Measurements from ENCODE around the gene HSPG2.
"Not testable (repeated sequence)": the region's sequence is repeated elsewhere in the genome, so short reads cannot be mapped to it uniquely, and the experiment has no call there.

HSPG2 gene

DNA sequence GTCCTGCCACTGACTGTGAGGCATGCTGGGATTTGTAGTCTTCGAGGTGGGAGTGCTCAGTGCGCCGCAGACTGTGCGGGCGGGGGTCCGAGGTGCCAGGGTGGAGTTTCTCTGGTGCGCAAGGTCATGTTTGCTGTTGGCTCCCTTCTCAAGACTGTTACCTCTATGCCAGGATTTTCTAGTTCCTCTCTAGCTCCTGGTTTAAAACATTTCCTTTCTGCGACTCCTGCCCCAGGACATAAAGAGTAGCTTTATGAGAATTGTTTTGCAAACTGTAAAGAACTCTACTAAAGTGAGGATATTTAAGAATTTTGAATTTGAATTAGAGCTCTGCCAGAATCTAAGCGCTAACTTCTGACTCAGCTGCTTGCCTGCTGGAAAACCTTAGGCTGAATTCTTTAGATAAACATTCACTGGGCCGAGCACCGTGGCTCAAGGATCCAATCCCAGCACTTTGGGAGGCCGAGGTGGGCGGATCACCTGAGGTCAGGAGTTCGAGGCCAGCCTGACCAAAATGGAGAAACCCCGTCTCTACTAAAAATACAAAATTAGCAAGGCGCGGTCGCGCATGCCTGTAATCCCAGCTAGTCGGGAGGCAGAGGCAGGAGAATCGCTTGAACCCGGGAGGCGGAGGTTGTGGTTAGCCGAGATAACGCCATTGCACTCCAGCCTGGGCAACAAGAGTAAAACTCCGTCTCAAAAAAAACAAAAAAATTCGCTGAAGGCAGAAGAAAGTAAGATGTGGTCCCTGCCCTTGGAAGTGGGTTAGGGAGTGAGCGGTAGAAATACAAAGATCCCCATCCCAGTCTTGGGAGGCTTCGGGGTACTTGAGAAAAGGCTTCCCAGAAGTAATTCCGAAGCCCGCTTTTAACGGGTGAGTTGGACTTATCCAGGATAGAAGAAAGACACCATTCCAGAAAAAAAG lies 153.2 kb downstream of the HSPG2 start:
- peak; percentile 77 for FAIRE-seq

DNA sequence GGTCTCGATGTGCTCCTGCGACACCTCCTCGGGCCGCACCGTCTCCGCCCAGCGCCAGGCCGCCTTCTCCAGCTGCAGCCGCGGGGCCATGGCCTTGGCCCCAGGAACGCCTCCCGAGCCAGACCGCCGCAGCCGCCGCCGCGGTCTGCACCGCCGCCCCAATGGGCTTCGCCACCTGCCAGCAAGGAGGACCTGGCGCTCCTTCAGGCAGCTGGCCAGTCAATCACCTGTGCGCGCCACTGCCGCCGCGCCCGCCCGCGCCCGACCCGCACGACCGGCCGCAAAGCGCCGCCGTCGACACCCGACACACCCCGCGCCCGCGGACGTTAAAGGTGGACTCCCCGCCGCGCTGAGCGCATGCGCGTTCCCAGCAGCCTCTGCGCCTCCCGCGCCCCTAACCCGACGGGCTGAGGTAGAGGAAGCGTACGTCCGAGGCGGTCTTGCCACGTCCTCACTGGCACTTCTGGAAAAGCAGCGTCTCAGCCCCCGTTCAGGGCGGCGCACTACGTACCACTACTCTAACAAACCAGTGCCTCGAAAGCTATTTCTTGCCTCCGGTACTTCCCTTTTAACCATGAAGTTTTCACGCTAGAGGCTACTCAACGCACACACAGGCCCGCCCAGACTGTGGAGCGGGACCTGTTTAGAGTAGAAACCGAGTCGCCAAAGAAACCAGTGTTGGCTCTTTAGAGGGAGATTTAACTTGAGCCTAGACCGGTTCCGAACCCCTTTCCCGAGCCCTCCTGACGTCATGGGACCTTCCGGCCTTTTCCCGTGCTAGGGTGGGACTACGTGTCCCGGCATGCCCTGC lies 154.0 kb downstream of the HSPG2 start, which contains the start of gene USP48:
Gene USP48 (minus strand): TSS at position 282 of the 811 bp plus-strand sequence. CDS start 192 bp downstream, at position 90.
- no peak for FAIRE-seq

DNA sequence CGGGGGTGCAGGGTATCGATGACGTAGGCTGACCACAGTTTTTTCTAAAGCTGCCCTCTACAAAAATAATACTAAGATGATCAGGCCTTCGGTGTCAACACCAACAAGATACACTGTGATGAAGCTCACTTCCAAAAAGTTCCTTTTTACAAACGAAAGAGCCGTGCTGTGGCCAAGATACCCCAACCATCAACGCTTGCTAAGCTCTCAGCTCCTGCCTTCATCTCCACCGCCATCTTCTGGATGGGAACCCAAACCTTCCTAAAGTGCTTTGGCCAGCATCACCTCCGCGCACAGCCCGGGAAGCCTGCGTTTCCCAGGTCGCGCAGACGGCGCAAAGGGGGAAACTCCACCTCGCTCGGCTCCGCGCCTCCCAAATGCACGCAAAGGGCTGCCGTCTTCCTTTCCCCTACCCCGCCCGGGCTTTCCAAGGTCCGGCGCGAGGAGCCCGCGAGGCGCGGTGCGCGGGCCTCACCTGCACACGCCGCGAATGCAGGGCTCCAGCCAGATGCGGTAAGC lies 154.7 kb downstream of the HSPG2 start:
- no peak for FAIRE-seq

DNA sequence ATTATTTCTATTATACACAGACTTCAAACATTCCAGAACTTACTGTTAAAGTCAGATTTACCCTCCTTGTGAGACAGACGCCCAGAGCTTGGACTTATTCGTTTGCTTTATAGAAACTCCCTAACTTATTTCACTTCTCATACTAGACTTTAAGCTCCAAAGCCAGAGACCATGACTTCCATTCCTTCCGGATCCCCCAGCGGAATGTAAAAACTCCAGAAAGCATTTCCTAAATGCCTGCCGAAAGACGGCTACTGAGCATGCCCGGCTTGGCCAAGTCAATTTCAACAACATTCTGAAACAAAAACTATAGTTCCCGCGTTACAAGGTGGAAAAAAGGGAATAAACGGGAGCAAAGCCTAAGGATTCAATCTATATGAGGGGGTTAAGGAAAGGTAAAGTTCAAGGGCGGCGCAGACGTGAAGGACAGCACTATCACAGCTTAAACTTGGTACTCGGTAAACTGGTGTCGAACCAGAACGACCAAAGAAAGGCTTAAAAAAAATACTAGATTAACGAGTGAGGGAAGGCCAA lies 155.2 kb downstream of the HSPG2 start:
- no peak for FAIRE-seq

DNA sequence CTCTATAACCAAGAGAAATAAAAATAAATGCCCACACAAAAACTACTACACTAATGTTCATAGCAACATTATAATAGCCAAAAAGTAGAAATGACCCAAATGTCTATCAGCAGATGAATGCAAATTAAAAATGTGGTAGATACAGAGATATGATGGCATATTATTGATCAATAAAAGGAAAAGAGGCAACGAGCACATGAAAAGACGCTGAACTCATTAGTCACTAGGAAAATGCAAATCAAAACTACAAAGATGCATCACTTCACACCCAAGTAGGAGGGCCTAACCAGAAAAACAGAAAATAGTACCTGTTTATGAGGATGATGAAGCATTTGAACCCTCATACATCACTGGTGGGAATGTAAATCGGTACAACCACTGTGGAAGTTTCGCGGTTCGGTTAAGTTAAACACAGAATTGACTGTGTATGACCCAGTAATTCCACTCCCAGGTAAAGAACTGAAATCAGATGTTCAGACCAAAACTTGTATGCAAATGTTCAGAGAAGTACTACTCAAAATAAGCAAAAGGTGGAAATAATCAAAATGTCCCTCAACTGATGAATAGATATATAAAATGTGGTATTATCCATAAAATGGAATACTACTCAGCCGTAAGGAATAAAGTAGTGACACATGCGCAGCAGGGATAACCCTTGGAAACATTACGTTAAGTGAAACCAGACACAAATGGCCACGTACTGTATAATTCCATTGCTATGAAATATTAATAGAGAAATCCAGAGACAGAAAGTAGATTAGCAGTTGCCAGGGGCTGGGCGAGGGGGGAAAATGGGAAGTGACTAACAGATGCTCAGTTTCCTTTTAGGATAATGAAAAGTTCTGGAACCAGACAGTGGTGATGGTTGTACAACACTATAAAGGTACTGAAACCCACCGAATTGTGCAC lies 157.2 kb downstream of the HSPG2 start:
- FAIRE-seq = no peak

DNA sequence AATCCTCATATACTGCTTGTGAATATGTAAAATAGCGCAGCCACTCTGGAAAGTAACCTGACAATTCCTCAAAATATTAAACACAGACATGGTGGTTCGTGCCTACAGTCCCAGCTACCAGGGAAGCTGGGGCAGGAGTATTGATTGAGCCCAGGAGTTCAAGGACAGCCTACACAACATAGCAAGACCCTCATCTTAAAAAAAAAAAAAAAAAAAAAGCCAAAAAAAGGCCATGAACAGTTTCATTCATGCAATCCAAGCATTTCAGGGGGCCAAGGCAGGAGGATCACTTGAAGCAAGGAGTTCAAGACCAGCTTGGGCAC lies 158.7 kb downstream of the HSPG2 start:
- no peak for FAIRE-seq

DNA sequence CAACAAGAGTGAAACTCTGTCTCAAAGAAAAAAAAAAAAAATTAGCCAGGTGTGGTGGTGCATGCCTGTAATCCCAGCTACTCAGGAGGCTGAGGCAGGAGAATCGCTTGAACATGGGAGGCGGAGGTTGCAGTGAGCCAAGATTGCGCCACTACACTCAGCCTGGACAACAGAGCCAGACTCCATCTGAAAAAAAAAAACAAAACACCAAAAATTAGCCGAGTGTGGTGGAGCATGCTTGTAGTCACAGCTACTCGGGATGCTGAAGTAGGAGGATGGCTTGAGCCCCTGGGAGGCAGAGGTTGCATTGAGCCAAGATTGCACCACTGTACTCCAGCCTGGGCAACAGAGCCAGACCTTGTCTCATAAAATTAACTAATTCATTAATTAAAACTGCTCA lies 160.2 kb downstream of the HSPG2 start:
- not testable (repeated sequence) for FAIRE-seq

DNA sequence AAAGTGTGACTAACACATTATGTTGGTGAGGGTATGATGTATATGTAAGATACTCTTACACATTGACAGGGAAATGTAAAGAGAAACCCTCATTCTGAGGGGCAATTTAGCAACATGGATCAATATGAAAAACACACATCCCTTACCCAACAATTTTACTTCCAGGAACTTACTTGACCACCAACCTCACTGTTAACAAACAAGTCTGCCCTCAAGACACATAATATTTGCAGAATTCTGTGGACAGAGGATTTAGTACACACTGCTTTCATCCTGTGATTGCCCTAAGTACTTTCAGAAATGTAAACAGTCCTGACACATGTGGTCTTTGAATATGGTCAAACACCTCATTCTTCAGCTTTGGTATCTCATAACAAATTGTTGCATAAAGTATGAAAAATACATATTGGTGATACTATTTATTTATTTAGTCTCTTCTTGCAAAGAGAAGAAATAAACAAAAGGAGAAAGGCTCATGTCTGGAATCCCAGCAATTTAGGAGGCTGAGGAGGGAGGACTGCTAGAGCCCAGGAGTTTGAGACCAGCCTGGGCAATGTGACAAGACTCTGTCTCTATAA lies 161.0 kb downstream of the HSPG2 start:
- FAIRE-seq = no peak

DNA sequence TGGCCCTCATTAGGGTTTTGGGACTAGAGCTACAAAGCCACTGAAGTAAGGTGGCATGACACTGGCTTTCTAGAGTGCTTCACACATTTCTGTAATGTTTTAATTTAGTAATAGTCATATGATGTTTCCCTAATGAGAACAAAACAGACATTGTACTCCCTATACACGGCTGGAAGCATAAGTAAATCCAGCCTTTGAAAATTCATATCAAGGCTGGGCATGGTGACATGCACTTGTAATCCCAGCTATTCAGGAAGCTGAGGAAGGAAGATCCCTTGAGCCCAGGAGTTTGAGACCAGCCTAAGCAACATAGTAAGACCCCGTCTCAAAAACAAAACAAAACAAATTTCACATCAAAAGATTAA lies 161.6 kb downstream of the HSPG2 start:
- FAIRE-seq = no peak

DNA sequence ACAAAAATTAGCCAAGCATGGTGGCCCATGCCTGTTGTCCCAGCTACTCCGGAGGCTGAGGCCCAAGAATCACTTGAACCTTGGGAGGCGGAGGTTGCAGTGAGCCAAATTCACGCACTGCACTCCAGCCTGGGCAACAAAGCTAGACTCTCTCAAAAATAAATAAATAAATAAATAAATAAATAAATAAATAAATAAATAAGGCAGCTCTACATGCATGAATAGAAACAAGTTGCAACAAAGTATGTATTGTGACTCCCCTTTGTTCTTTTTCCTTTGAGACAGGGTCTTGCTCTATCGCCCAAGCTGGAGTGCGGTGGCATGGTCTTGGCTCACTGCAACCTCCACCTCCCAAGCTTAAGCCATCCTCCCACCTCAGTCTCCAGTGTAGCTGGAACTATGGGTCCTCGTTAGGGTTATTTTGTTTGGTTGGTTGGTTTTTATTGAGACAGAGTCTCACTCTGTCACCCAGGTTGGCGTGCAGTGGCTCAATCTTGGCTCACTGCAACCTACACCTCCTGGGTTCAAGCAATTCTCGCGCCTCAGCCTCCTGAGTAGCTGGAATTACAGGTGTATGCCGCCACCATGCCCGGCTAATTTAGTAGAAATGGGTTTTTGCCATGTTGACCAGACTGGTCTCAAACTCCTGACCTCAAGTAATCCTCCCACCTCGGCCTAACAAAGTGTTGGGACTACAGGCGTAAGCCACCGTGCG lies 162.1 kb downstream of the HSPG2 start:
- FAIRE-seq = no peak

DNA sequence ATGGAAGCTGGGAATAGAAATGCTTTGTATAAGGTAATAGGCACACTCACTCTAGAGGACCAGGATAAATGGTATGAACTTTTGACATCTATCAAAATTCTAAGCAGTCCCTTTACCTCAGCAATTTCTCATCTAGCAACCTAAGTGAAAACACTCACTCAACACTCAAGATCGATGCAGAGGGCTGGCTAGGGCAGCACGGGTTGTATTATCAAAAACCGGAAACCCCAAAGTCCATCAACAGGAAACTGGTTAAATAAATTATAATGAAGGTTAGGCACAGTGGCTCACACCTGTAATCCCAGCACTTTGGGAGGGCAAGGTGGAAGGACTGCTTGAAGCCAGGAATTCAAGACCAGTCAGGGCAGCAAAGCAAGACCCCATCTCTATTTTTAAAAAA lies 163.5 kb downstream of the HSPG2 start:
- no peak for FAIRE-seq

Measured in endometrium (tissue), 2 donors.